Mucosa of descending colon (tissue), 3 donors: ENCODE data around the gene GALNT7. TPM values are rescaled to one million over a fixed set of nuclear protein-coding genes. Genes with fewer than 3 reads are reported as not detected.

Experiments
- ATAC-seq: fragments of 200-7000 bp; cut with Tn5 transposase; one replicate; pipeline ENCODE4 v1.9.1; 2020; ENCODE audit warnings: mild to moderate bottlenecking, moderate library complexity
- DNase-seq, 3 donors: peaks; one replicate each; pipeline ENCODE4 v3.0.0-alpha.2; 2020
- H3K36me3 ChIP-seq: fragments of 200-600 bp; one replicate; pipeline ENCODE4 v1.8.0; 2021; ENCODE audit warnings: low read depth, mild to moderate bottlenecking
- H3K4me1 ChIP-seq: fragments of 200-600 bp; one replicate; pipeline ENCODE4 v1.8.0; 2021; ENCODE audit warnings: low read depth, mild to moderate bottlenecking
- H3K4me3 ChIP-seq: fragments of 200-600 bp; one replicate; pipeline ENCODE4 v1.8.0; 2021; ENCODE audit warnings: mild to moderate bottlenecking
- H3K9me3 ChIP-seq: fragments of 200-600 bp; one replicate; pipeline ENCODE4 v1.8.0; 2021; ENCODE audit warnings: mild to moderate bottlenecking
- CTCF ChIP-seq: fragments of 200-600 bp; IDR thresholded peaks from one replicate; pipeline ENCODE4 v1.8.0; 2022; ENCODE audit warnings: antibody characterized with exemption, mild to moderate bottlenecking
- intact Hi-C, 2 donors: fragments of 100-400 bp; cut with DNase I in 1 of 2; cut with micrococcal nuclease in 1 of 2; formaldehyde crosslinking; loops; one replicate each; pipeline versions ENCODE4 v1.11.0 to v1.11.1; 2022; cut with DNase I, micrococcal nuclease
- total RNA-seq, 3 donors: library from RNA; stranded (reverse); fragmentation: NEBNext Ultra II Directional in 2 of 3; extraction: Animal tissue kit (Norgen Biotek cat#: 25700) in 2 of 3; gene quantifications; one replicate each; pipeline versions ENCODE4 v1.2.1 to v1.2.4, GENCODE V29; 2021 to 2023
- donor health status: DM: no; HTN: no; CAD: no; lungs with moderate emphysema.
- donor health status: DM: no; HTN: no; CAD: no.
- donor health status: DM: no; HTN: yes; CAD: no.

The GALNT7 gene
- total RNA-seq, 3 donors from 2014 or later = 61.4 to 141 (median 109) TPM

- DNase-seq (peak in 1 of 3 donors; percentile 38), ATAC-seq (peak; percentile 48)
- intact Hi-C loops = no loop called here
- H3K36me3 ChIP-seq = no peaks in the 10 kb centered on the region
- no peak overlapping the region for H3K4me3 ChIP-seq
- no peak for TF ChIP-seq CTCF
- no peaks in the 10 kb centered on the region for H3K9me3 ChIP-seq
- H3K4me1 ChIP-seq = no peaks in the 10 kb centered on the region
Measured at GRCh38 chr4:173301518-173302201, 133.0 kb downstream of the GALNT7 start.

DNA sequence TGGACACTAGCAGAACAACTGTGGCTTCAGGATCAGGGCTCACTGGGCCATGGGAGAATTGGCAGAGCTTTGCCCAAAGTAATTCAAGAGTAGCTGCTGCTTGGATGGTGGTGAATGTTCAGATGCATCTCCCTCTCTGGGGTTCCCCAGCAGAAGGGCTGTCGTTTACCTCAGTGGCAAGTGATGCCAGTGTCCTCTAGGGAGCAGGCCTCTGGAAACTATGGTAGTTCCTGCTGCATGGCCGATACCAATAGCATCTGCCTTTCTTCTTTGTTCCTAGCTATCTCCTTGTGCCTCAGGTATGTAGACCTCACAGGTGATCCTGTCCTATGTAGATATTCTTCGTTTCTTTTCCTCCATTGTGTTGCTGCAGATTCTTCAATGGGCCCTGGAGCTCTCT is 139.2 kb downstream of the GALNT7 start:
- DNase-seq (no peak), ATAC-seq (no peak)
- intact Hi-C loops = no loop called here
- TF ChIP-seq CTCF = no peak
- H3K36me3 ChIP-seq = no peaks in the 10 kb centered on the region
- H3K4me3 ChIP-seq = no peak overlapping the region
- no peaks in the 10 kb centered on the region for H3K9me3 ChIP-seq
- no peaks in the 10 kb centered on the region for H3K4me1 ChIP-seq

GRCh38 chr4:173311368-173311767 is 142.8 kb downstream of the GALNT7 start:
- TF ChIP-seq CTCF = no peak
- DNase-seq (no peak), ATAC-seq (no peak)
- H3K4me3 ChIP-seq = no peak overlapping the region
- no peaks in the 10 kb centered on the region for H3K4me1 ChIP-seq
- intact Hi-C loops = loop anchor here in 1 of 2 donors (10.0 kb wide), 2 partner anchors 103 to 183 kb away; no protein-coding TSS in a partner anchor
- no peaks in the 10 kb centered on the region for H3K36me3 ChIP-seq
- no peaks in the 10 kb centered on the region for H3K9me3 ChIP-seq

DNA sequence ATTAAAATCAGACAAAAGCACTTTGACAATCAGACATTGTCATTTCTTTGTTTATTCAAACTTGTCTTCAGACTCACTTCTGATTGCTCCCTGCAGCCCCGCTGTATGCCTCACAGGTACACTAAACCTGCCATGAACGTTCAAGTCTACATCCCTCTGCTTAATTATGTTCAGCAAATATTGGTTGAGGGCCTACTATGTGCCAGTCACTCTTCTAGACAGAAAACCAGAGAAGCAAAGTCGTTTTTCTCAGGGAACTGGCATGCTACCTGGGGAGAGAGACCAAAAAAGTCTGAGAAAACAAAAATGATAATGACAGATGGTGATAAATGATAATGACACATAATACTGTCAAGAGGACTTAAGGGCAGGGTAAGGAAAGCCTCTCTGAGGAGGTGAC is 146.1 kb downstream of the GALNT7 start:
- Histone ChIP-seq H3K4me1 (no peaks in the 10 kb centered on the region), H3K9me3 (no peaks in the 10 kb centered on the region), H3K36me3 (no peaks in the 10 kb centered on the region), H3K4me3 (no peak overlapping the region)
- ATAC-seq = no peak
- intact Hi-C loops = loop anchor here (5.0 to 10.0 kb wide), 3 partner anchors 98 to 180 kb away; no protein-coding TSS in a partner anchor
- TF ChIP-seq CTCF = no peak
- DNase-seq = no peak

GRCh38 chr4:173316060-173316459 is 147.4 kb downstream of the GALNT7 start:
- ATAC-seq (no peak), DNase-seq (no peak)
- H3K36me3 ChIP-seq = no peaks in the 10 kb centered on the region
- no peaks in the 10 kb centered on the region for H3K4me1 ChIP-seq
- intact Hi-C loops = loop anchor here (5.0 to 10.0 kb wide), 3 partner anchors 96 to 179 kb away; no protein-coding TSS in a partner anchor
- no peak overlapping the region for H3K4me3 ChIP-seq
- no peaks in the 10 kb centered on the region for H3K9me3 ChIP-seq
- no peak for TF ChIP-seq CTCF
